ENCODE data around the gene CSH1.
"Not testable (repeated sequence)": the region's sequence is repeated elsewhere in the genome, so short reads cannot be mapped to it uniquely, and the experiment has no call there.

The CSH1 gene

GRCh38 chr17:63869491-63870291 is 26.7 kb downstream of the CSH1 start:
- DNase-seq (ENCODE audit: low read depth in 2 of 2): peak in 1 of 2 experiments; percentile 14

GRCh38 chr17:63866625-63867024 is 29.7 kb downstream of the CSH1 start:
- DNase-seq (ENCODE audit: low read depth in 2 of 2): not testable (repeated sequence)

- DNase-seq (ENCODE audit: low read depth in 2 of 2): no peak
These were observed 37.1 kb downstream of the CSH1 start for GRCh38 chr17:63859257-63859656.

GRCh38 chr17:63856425-63856824 is 39.9 kb downstream of the CSH1 start:
- DNase-seq (ENCODE audit: low read depth in 2 of 2): not testable (repeated sequence)

GRCh38 chr17:63855185-63855584 is 41.2 kb downstream of the CSH1 start:
- DNase-seq (ENCODE audit: low read depth in 2 of 2): no peak

GRCh38 chr17:63854709-63855108 is 41.7 kb downstream of the CSH1 start:
- no peak for DNase-seq (ENCODE audit: low read depth in 2 of 2)

GRCh38 chr17:63853260-63853659 is 43.1 kb downstream of the CSH1 start:
- DNase-seq (ENCODE audit: low read depth in 2 of 2): no peak

- DNase-seq (ENCODE audit: low read depth in 2 of 2): no peak
These were observed 46.0 kb downstream of the CSH1 start for GRCh38 chr17:63850401-63850800.

- DNase-seq (ENCODE audit: low read depth in 2 of 2): peak; percentile 75 to 76
These were observed 47.3 kb downstream of the CSH1 start for GRCh38 chr17:63848834-63849689.

GRCh38 chr17:63847525-63848249 is 48.7 kb downstream of the CSH1 start:
- DNase-seq (ENCODE audit: low read depth in 2 of 2): no peak

GRCh38 chr17:63845509-63845908 is 50.9 kb downstream of the CSH1 start:
- DNase-seq (ENCODE audit: low read depth in 2 of 2): no peak

All from fibroblast of skin of left biceps (primary cell).